ENCODE measurements around the gene DIP2A.

DNA sequence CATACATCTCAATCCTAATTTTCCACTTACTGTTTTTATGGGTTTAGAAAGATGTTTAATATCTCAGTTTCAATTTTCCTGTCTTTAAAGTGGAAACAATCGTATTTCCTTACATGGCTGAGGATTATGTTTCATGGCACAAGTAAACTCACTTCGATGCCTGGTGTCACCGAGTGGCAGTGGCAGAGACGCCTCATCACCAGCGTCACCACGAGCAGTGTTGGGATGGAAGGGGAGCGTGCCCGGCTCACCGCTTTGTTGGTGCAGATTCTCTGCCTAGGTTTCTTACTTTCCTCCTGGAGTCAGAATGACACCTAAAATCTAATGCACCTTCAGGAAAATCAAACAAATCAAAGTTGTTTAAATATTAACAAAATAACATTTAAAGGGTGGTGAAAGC lies 48.2 kb upstream of the DIP2A start:
- TF ChIP-seq CTCF (IDR thresholded peaks at IDR 0.05; ENCODE audit: low read depth, low read length, poor library complexity, severe bottlenecking) (no peak), EZH2phosphoT487 (IDR thresholded peaks at IDR 0.05; ENCODE audit: borderline replicate concordance, low read length) (no peak)
